DMS53 (cell line): ENCODE measurements around the gene EHBP1.
"Not testable (repeated sequence)": the region's sequence is repeated elsewhere in the genome, so short reads cannot be mapped to it uniquely, and the experiment has no call there.

Experiments
- DNase-seq: peaks from one replicate; lab custom pipeline; 2025; lab: John Stamatoyannopoulos, UW

The EHBP1 gene

DNA sequence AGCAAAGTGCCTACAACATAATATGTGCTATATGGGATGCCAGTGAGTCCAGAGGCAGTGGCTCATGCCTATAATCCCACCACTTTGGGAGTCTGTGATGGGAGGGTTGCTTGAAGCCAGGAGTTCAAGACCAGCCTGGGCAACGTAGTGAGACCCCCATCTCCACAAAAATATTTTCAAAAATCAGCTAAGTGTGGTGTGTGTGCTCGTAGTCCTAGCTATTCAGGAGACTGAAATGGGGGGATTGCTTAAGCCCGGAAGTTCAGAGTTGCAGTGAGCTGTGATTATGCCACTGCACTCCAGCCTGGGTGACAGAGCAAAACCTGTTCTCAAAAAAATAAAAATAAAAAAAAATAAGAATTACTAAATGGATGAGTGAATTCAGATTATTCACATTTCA, 368.5 kb downstream of the EHBP1 start:
- no peak for DNase-seq

DNA sequence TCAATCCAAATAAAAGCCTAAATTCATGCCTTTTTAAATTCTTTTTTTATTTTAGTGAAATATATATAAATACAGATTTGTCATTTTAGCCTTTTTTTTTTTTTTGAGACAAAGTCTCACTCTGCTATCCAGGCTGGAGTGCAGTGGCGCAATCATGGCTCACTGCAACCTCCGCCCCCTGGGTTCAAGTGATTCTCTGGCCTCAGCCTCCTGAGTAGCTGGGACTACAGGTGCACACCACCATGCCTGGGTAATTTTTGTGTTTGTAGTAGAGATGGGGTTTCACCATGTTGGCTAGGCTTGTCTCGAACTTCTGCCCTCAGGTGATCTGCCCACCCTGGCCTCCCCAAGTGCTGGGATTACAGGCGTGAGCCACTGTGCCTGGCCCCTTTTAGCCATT, 368.9 kb downstream of the EHBP1 start:
- not testable (repeated sequence) for DNase-seq

DNA sequence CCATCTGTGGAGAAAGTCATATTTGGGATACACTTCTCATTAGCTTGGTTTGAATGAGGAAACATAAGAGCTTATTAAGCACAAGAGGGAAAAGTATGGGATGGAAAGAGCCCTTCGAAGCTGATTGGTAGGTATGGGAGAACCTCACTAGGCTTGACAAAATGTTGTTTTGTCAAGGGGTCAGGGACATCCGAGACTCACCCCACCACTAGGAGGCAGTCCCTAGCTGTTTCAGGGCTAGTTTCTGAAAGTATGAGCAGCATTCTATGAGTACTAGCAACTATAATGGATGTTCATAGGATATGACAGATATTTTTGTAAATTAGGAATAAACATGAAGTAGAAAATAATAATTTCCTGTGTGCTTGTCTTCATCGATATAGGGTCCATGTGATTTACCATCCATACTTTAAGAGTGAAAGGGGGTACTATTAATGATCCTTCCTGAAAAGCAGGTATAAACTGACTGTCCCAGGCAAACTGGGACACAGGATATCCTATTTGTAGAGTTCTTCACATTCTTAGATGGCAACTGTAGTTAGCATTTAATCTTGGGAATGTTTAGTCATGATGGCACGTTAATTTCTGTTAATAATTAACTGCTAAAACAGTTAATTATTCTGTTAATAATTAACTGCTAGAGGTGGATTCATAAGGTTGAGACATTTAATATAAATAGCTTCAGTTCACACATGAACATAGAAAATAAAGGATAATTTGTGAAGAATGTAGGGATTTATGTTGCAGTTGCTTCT, 373.5 kb downstream of the EHBP1 start:
- peak; percentile 73 for DNase-seq

DNA sequence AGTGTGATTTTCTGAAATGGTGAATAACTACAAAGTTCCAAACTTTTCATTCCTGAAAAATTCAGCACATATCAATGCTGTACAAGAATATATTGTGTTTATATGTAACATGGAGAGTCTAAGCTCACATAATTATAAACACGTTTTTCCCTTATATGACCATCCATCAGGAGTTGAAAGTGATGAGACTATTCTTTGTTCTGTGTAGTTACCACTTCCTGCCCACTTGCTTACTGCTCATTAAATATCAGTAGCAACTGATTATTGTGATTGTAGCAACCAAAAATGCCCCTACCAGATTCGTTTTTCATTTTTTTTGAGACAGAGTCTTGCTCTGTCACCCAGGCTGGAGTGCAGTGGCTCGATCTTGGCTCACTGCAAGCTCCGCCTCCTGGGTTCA, 375.9 kb downstream of the EHBP1 start:
- no peak for DNase-seq

- DNase-seq: no peak
Observed at GRCh38 chr2:63086687-63087086, 381.2 kb downstream of the EHBP1 start.

DNA sequence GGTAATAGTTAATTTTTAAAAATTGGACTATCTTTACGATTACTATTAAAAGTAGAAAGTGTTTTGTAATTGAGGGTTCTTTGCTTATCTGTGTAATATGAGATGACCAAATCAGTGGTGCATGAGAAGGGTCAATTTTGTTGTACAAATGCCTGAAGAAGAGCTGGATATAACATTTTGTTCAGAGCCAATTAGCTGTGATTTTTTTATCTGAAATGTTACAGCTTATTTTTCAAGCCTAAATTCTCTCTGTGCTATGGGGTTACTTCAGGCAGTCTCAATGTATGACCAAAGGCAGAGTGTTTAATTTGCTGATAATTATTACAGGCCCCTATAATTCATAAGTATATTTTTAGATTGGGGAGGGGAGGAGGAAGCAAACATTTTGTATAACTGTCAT, 386.9 kb downstream of the EHBP1 start:
- no peak for DNase-seq

DNA sequence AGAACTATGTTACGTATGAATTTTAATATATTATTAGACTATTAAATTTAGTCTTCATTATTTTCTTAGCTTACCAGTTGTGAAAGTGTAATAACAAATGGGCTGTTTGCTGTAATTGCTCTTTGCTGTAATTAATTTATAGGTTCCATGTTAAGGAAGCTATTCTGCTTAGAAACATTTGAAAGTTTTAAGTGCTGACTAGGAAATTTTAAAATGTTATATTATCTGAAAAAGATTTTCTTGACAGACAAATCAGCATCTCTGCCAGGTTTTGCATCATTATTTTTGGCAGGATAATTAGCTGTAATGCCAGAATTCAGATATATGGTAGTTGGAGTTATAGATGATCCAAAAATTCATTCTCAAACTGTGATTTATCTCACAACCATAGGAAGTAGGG, 387.3 kb downstream of the EHBP1 start:
- no peak for DNase-seq

DNA sequence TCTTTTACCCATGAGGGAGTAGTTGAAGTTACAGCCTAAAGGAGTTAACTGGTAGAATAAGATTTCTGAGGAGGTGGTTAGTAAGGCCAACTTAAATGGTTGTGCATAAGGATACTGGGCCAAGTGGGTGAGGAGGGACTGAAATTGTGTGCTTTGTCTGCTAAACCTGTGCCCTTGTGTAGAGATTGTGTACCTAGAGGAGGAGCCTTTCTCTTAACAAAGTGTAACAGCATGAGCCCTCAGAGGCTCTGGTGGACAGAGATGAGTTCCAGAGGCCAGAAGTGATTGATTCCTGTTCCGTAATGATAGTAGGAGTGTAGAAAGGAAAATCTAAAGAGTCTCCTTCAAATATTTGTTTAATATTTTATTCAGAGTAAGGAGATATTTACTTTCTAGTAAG, 388.0 kb downstream of the EHBP1 start:
- DNase-seq: peak; percentile 13
